Kidney (tissue), 14 donors: ENCODE data around the gene ARTN. TPM values are rescaled to one million over a fixed set of nuclear protein-coding genes. Genes with fewer than 3 reads are reported as not detected.

ENCODE experiments used
- DNase-seq, 5 donors: peaks; one replicate each; pipeline ENCODE4 v3.0.0-alpha.2; 2013 to 2020
- FAIRE-seq: peaks from 2 replicates; lab custom pipeline; 2012; peaks lifted over from hg19 to GRCh38; lab: Jason Lieb, UNC
- H3K27ac ChIP-seq, 2 donors: one replicate each; pipeline ENCODE4 v1.7.0; 2013; ENCODE audit warnings: low read depth in 2 of 2, low read length in 2 of 2, inconsistent platforms in 1 of 2
- H3K27me3 ChIP-seq: one replicate; pipeline ENCODE4 v1.7.1; 2013; ENCODE audit warnings: low read length, inconsistent platforms; ENCODE audit not compliant: control insufficient read depth, insufficient read depth
- H3K36me3 ChIP-seq, 3 donors: one replicate each; pipeline versions ENCODE4 v1.7.0 to v1.7.1; 2013; ENCODE audit warnings: low read length in 3 of 3, control low read depth in 1 of 3, inconsistent platforms in 1 of 3; ENCODE audit not compliant: insufficient read depth in 3 of 3, control insufficient read depth in 2 of 3
- H3K4me1 ChIP-seq, 3 donors: one replicate each; pipeline versions ENCODE4 v1.7.0 to v1.7.1; 2013; ENCODE audit warnings: low read length in 3 of 3, inconsistent platforms in 1 of 3, low read depth in 1 of 3; ENCODE audit not compliant: control insufficient read depth in 2 of 3, insufficient read depth in 2 of 3
- H3K4me3 ChIP-seq, 3 donors: one replicate each; pipeline versions ENCODE4 v1.7.0 to v1.8.1; 2013; ENCODE audit warnings: low read length in 3 of 3, control low read depth in 1 of 3, inconsistent platforms in 1 of 3
- H3K9ac ChIP-seq, 3 donors: one replicate each; pipeline versions ENCODE4 v1.7.0 to v1.7.1; 2013; ENCODE audit warnings: low read length in 3 of 3, control low read depth in 1 of 3, inconsistent platforms in 1 of 3
- H3K9me3 ChIP-seq, 3 donors: one replicate each; pipeline versions ENCODE4 v1.7.0 to v1.7.1; 2013; ENCODE audit warnings: low read length in 3 of 3, control low read depth in 1 of 3, inconsistent platforms in 1 of 3; ENCODE audit not compliant: control insufficient read depth in 2 of 3, insufficient read depth in 1 of 3
- intact Hi-C: fragments of 100-400 bp; cut with DNase I; formaldehyde crosslinking; loops from one replicate; pipeline ENCODE4 v1.11.1; 2022
- polyA plus RNA-seq: library from polyadenylated mRNA; stranded (reverse); fragments of 350-450 nt; fragmentation: Illumina TruSeq; extraction: RNeasy Lipid Tissue Mini Kit (QIAGEN cat#74804); gene quantifications from one replicate; pipeline ENCODE4 v1.2.3, GENCODE V29; 2014; ENCODE audit warnings: low read depth, low replicate concordance; ENCODE audit not compliant: insufficient read depth
- total RNA-seq: library from RNA; stranded (reverse); fragmentation: NEBNext Ultra II Directional; extraction: Animal tissue kit (Norgen Biotek cat#: 25700); gene quantifications from one replicate; pipeline ENCODE4 v1.2.1, GENCODE V29; 2021
- TF ChIP-seq, protein P1 (sequence below): IDR thresholded peaks from 3 replicates; pipeline ENCODE4 v1.5.1; 2012; ENCODE audit warnings: mild to moderate bottlenecking, moderate library complexity, borderline replicate concordance; ENCODE audit not compliant: insufficient read depth; ENCODE audit errors: extremely low read depth
- donor health status: control.
- donor health status: control.
- donor health status: control.
- donor health status: control.
- donor health status: control.
- donor health status: DM: yes; HTN: yes; CAD: no.
- donor health status: Normal renal cell carcinoma (clear cell type).

The ARTN gene
- total and polyA plus RNA-seq, 2 donors from 2014 or later, result 1.9 to 4.3 TPM

DNA sequence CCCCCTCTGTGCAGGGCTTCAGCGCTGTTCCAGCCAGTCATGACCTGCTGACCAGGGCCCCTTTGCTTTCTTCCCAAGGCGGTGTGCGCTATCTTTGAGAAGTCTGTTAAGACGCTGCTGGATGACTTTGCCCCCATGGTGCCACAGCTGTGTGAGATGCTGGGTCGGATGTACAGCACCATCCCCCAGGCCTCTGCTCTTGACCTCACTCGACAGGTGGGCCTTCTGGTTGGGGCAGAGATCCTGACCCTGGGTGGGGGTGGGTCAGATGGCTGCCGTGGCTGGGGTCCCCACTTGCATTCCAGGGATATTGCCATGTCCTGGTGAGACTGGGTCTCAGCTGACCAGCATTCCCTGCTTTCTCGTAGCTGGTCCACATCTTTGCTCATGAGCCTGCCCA is 27.2 kb downstream of the ARTN start:
- Histone ChIP-seq H3K4me1 (no peaks in the 10 kb centered on the region), H3K4me3 (no peak overlapping the region), H3K9me3 (no peaks in the 10 kb centered on the region), H3K27me3 (no peaks in the 10 kb centered on the region), H3K36me3 (peaks cover 5 to 74% (median 56%) of the 10 kb centered on the region in 3 donors), H3K27ac (no peak overlapping the region), H3K9ac (no peak overlapping the region)
- DNase-seq, result no peak
- TF ChIP-seq, protein P1, sequence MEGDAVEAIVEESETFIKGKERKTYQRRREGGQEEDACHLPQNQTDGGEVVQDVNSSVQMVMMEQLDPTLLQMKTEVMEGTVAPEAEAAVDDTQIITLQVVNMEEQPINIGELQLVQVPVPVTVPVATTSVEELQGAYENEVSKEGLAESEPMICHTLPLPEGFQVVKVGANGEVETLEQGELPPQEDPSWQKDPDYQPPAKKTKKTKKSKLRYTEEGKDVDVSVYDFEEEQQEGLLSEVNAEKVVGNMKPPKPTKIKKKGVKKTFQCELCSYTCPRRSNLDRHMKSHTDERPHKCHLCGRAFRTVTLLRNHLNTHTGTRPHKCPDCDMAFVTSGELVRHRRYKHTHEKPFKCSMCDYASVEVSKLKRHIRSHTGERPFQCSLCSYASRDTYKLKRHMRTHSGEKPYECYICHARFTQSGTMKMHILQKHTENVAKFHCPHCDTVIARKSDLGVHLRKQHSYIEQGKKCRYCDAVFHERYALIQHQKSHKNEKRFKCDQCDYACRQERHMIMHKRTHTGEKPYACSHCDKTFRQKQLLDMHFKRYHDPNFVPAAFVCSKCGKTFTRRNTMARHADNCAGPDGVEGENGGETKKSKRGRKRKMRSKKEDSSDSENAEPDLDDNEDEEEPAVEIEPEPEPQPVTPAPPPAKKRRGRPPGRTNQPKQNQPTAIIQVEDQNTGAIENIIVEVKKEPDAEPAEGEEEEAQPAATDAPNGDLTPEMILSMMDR, result no peak
- intact Hi-C loops, result no loop called here
- FAIRE-seq, result no peak

- no peaks in the 10 kb centered on the region for H3K9me3 ChIP-seq
- TF ChIP-seq, protein P1, result no peak
- intact Hi-C loops, result no loop called here
- H3K4me3 ChIP-seq, result no peak overlapping the region
- no peak for DNase-seq
- no peak for FAIRE-seq
- H3K27ac ChIP-seq, result no peak overlapping the region
- H3K27me3 ChIP-seq, result no peaks in the 10 kb centered on the region
- H3K9ac ChIP-seq, result no peak overlapping the region
- H3K36me3 ChIP-seq, result peaks cover 5 to 75% (median 50%) of the 10 kb centered on the region in 3 donors
- H3K4me1 ChIP-seq, result no peaks in the 10 kb centered on the region
Measured at GRCh38 chr1:43961692-43962091, 28.1 kb downstream of the ARTN start.

- no peak for DNase-seq
- intact Hi-C loops, result no loop called here
- H3K27me3 ChIP-seq, result no peaks in the 10 kb centered on the region
- TF ChIP-seq, protein P1, result no peak
- peaks cover 5 to 73% (median 47%) of the 10 kb centered on the region in 3 donors for H3K36me3 ChIP-seq
- H3K4me3 ChIP-seq, result no peak overlapping the region
- H3K9ac ChIP-seq, result no peak overlapping the region
- H3K4me1 ChIP-seq, result no peaks in the 10 kb centered on the region
- H3K27ac ChIP-seq, result no peak overlapping the region
- H3K9me3 ChIP-seq, result no peaks in the 10 kb centered on the region
- no peak for FAIRE-seq
Measured at GRCh38 chr1:43962324-43962723, 28.7 kb downstream of the ARTN start.

DNA sequence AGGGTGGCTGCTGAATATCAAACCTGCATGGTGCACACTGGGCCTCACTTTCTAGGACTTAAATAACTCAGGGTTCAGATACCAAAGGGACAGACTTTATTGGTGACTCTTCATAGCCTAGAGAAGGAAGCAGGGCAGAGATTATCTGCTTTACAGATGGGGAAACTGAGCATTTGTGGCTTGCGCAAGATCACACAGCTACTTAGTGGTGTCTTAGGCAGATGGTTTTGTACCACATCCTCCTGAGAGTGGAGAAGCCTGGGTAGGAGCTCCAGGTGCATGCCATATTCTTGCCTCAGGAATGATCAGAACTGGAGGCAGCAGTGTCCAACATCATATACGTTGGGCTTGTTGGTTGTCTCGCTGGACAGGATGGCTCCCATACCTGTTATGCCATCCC is 29.4 kb downstream of the ARTN start:
- Histone ChIP-seq H3K4me1 (no peaks in the 10 kb centered on the region), H3K36me3 (peaks cover 4 to 66% (median 40%) of the 10 kb centered on the region in 3 donors), H3K27ac (no peak overlapping the region), H3K9me3 (no peaks in the 10 kb centered on the region), H3K27me3 (no peaks in the 10 kb centered on the region), H3K9ac (no peak overlapping the region), H3K4me3 (no peak overlapping the region)
- intact Hi-C loops, result no loop called here
- no peak for FAIRE-seq
- TF ChIP-seq, protein P1, result no peak
- DNase-seq, result no peak
